Smooth muscle cell of the brain vasculature (primary cell): ENCODE data around the gene BEAN1.
"Not testable (repeated sequence)": the region's sequence is repeated elsewhere in the genome, so short reads cannot be mapped to it uniquely, and the experiment has no call there.

Source experiments
- DNase-seq: peaks from one replicate; pipeline ENCODE4 v3.0.0-alpha.2; 2012; ENCODE audit warnings: low read depth, low spot score

The BEAN1 gene

GRCh38 chr16:66507731-66508239 is 80.7 kb downstream of the BEAN1 start:
- DNase-seq = no peak

GRCh38 chr16:66508248-66508913 is 81.3 kb downstream of the BEAN1 start:
- no peak for DNase-seq

- no peak for DNase-seq
Observed at GRCh38 chr16:66508914-66509496, 81.9 kb downstream of the BEAN1 start.

GRCh38 chr16:66509576-66509975 is 82.5 kb downstream of the BEAN1 start:
- DNase-seq = no peak

GRCh38 chr16:66510298-66510697 is 83.2 kb downstream of the BEAN1 start:
- DNase-seq = no peak

- DNase-seq = no peak
Observed at GRCh38 chr16:66510711-66511601, 83.9 kb downstream of the BEAN1 start.

- no peak for DNase-seq
Observed at GRCh38 chr16:66511602-66512271, 84.6 kb downstream of the BEAN1 start.

GRCh38 chr16:66512272-66513110 is 85.4 kb downstream of the BEAN1 start:
- DNase-seq = no peak

- no peak for DNase-seq
Observed at GRCh38 chr16:66513111-66513723, 86.1 kb downstream of the BEAN1 start.

- DNase-seq = not testable (repeated sequence)
Observed at GRCh38 chr16:66514391-66514790, 87.3 kb downstream of the BEAN1 start.

- not testable (repeated sequence) for DNase-seq
Observed at GRCh38 chr16:66514980-66515595, 88.0 kb downstream of the BEAN1 start.

GRCh38 chr16:66515596-66516508 is 88.8 kb downstream of the BEAN1 start:
- DNase-seq = no peak

GRCh38 chr16:66516509-66516807 is 89.4 kb downstream of the BEAN1 start:
- DNase-seq = no peak

- peak; percentile 91 for DNase-seq
Observed at GRCh38 chr16:66516808-66517585, 89.9 kb downstream of the BEAN1 start.

- no peak for DNase-seq
Observed at GRCh38 chr16:66517586-66518263, 90.6 kb downstream of the BEAN1 start.

- no peak for DNase-seq
Observed at GRCh38 chr16:66519482-66520373, 92.6 kb downstream of the BEAN1 start.
